HG03066 (cell line): ENCODE data around the gene DEGS2.

Experiments used
- ATAC-seq: cut with Tn5 transposase; IDR thresholded peaks from one replicate; pipeline ENCODE4 v1.9.1; 2021; ENCODE audit warnings: low read depth; ENCODE audit not compliant: unreplicated experiment

Gene DEGS2

DNA sequence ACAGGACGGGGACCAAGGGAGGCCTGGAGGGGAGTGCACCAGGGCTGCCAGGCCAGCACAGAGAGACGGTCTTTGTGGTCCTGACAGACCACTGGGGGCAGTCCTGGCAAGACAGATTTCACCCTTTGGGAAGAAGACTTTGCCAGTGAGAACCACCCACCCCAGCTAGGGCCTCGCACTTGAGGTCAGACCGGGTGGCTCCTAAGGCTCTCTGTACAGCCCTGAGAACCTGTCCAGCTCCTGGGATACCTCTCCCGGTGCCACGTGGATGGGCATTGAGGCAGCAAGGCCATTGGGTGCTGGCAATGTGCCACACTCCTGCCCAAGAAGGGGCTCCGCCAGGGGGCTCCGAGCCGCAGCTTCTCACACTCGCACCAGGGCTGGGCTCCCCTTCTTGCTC is 42.4 kb downstream of the DEGS2 start:
- no peak for ATAC-seq

DNA sequence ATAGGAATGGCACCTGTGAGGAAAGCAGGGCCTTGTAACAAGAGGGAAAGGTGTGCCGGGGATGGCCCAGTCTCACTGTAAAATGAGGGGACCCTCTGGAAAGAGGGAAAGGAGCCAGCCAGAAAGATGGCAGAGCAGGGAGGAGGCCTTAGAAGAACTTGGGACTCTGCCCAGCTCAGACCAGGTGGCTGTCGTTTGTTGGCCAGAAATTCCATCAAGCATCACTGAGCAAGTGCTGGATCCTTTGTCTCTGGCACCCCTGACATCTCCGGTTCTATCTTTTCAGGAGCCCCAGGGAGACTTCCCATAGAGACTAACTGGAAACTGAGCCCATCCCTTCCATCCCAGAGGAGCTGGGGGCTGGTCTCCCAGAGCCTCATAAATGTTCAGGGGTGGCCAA is 43.3 kb downstream of the DEGS2 start:
- no peak for ATAC-seq

DNA sequence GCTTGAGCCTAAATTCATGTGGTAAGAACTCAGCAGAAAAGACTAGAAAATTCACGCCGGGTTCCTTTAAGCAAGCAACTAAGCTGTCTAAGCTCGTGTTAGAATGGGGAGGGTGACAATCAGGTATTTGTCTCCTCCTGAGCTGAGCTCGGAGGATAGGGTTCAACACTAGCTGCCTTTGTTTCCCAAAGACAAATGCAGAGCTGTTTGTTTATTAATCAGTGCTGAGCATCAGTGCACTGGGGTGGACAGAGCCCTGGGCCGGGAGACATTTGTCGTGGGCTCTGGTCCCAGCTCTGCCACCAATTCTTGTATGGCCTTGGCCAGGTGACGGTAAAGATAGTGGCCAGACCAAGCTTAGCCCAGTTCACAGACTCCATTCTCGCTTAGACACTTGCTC is 43.7 kb downstream of the DEGS2 start:
- no peak for ATAC-seq

DNA sequence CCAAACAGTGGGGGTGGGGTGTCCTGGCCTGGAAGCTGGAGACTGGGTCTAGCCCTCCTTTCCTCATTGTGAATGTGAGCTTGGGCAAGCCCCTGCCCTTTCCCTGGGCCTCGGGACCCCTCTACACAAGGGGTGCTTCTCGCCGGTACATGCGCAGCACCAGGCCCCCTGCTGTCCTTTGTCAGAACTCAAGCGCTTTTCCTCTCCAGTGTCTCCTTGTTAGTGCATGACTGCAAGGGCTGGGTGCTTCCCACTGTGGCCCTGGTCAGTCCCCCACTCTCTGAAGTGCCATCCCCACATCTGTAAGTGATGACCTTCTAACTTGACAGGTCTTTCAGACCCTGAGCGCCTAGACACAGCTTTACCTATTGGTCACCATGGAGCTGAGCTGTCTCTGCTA is 44.2 kb downstream of the DEGS2 start:
- no peak for ATAC-seq

DNA sequence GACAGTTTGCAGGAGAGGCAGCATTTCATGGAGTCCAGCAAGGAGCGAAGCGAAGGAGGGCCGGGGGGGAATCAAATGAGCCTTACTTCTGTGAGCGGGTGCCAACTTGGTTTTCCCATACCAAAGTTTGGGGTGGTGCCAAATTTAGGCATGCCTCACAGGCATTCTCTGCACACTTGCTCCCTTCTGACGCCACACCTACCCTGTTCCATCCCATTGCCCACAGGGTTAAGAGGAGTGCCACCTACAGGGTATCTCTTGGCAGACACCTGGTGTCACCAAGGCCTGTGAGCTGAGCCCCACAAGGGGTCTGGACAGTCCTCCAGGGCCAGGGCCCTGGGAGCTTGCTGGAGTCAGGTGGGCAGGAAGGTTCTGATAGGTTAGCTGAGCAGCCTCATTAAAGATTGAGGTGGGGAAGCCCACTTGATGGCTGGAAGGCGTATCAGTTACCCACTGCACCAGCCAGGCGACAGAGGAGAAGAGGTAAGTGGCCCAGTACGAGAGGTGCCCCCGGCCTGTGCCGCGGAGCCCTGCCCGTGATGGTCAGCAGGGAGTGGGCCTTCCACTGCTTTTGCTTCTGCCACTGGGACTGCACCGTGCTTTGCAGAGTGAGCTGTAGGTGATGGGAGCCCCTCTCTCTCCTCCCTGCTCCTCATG is 45.2 kb downstream of the DEGS2 start:
- ATAC-seq, result no peak

DNA sequence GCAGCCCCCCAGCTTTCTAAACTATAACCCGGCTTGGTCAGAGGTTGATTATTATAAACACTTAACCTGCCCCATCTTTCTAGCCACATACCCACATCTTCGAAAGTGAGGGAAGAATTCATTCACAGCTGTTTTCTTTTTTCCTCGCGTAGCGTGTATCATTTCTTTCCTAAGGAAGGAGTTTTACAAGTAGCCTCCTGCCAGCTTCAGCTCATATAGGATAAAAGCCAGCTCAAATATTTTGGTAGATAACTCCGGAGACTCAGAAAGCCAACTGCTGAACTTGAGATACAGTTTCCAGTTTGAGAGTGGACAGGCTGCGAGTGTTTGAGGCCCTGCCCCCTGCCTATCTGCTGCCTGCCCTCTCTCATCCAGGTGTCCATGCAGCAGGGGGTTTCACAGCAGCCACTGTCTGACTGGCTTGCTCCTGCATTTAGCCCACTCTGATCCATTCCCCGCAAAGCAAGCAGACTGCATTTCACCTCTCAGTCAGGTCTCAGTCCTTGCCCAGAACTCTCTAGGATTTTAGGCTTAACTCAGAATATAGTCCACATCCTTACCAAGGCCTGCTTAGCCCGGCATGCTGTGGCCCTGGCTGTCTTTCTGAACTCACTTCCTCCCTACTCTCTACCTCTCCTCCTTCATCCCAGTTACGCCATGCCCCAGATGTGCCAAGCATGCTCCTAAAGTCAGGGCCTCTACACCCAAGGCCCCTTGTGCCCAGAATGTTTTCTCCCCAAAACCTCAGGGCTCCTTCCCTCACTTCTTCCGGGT is 47.3 kb downstream of the DEGS2 start:
- ATAC-seq, result no peak

DNA sequence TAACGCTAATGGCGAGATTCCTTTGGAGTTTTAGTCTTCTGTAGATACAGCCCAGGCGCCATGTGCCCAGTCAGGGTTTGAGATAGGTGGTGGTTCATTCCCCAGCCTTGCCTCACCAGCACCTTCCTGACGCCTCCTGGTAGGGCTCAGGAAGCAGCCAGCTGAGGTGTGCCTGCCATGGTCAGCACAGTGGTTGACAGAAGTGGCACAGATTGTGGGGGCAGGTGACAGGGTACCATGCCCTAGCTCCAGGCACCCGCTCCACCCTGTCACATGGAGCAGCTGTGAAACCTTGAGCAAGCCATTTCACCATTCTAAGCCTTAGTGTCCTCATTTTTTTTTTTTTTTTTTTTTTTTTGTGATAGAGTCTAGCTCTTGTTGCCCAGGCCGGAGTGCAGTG is 48.6 kb downstream of the DEGS2 start:
- no peak for ATAC-seq

DNA sequence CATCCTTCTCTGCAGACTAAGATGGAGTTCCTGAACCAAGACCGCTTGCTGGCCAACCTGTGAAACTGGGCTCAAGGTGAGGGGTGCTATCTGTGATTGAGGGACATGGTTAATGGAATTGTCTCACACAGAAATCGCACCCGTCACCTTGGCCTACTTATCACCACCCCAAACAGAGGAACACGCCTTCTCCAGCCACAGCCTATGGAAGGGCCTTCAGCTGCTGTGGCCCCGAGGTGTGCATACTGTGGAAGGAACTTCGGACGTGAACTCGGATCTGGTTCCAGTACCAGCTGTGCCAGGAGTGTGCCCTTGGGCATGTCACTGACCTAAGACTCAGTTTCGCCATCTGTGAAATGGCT is 49.9 kb downstream of the DEGS2 start:
- ATAC-seq, result no peak

DNA sequence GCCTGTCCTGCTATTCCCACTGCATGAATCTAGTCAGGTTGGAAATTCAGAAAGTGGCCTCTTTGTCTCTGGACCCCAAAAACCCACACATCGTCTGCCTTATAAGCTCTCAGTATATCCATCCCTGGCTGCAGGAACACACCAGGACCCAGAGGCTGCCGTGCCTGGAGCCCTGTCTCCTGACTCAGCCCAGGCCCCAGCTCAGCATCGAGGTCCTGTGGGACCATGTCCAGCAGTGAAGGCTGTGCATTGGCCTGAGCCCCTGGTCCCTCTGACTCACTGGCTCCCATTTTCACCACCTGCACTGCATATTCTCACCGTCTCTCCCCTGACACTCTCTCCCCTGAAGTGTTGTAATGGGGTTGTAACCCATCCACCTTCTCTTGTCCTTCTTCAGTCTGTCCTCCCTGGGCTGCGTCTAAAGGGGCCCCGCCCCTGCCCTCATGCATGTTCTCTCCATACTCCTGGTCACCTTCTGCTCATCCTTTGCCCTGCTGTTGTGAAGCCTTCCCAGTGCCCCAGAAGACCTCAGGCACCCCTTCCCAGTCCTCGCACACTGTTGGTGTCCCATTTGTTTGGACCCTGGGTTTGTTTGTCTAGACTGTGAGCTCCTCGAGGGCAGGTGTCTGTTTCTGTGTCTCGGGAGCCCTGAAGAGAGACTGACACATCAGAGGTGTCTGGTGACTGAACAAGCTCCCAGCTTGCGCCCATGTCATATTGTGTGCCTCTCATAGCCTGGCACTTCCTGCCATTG is 50.4 kb downstream of the DEGS2 start:
- ATAC-seq, result no peak

DNA sequence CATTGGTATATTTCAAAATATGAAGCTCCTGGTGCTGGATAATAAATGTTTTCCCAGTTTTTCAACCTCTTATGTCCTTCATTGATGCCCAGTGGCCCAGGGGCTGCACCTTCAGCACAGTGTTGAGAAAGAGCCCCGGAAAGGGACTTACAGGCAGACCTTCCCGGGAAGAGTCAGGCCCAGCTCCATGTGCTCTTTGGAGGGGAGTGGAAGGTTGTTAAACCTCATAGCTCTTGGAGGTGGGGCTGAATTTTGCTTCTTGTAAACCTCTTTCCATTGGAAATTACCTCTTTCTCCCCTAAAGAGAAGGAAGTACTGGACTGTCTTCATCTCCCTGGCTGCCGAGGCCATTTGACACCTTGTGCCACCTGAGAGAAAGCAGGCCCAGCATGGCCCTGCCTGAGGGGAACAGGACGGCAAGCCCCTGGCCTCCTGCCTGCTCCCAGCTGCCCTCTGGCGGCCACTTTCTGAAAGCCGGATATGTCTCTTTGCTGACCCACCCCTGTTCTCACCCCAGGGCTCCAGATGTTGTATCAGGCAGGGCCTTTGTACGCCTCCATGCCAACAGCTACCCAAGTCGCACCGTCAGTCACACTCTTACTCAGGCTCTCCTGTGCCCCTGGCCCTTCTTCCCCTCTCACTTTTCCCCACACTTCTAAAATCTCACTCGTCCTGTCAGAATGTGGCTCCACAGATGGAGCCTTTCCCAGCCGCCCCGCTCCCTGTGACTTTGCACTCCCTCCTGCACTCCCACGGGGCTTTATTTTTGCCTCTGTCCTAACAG is 51.2 kb downstream of the DEGS2 start:
- peak; percentile 79 for ATAC-seq

DNA sequence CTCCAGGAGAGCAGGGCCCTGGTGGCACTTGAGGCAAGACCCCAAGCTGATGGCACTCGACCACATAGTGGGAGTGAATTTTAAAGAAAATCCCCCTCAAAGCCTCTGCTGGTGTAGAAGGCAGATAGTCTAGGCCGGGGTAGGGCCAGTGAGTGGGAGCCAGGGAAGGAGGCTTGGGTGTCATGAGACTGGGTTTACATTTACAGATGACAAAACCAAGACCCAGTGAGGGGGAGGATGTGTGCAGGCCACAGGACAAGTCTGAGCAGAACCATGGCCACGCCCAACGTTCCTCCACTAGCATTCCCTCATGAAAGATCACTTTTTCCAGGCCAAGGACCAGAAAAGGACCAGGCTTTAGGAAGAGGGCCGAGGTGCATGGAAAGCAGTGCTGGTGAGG is 52.2 kb downstream of the DEGS2 start:
- ATAC-seq, result no peak

DNA sequence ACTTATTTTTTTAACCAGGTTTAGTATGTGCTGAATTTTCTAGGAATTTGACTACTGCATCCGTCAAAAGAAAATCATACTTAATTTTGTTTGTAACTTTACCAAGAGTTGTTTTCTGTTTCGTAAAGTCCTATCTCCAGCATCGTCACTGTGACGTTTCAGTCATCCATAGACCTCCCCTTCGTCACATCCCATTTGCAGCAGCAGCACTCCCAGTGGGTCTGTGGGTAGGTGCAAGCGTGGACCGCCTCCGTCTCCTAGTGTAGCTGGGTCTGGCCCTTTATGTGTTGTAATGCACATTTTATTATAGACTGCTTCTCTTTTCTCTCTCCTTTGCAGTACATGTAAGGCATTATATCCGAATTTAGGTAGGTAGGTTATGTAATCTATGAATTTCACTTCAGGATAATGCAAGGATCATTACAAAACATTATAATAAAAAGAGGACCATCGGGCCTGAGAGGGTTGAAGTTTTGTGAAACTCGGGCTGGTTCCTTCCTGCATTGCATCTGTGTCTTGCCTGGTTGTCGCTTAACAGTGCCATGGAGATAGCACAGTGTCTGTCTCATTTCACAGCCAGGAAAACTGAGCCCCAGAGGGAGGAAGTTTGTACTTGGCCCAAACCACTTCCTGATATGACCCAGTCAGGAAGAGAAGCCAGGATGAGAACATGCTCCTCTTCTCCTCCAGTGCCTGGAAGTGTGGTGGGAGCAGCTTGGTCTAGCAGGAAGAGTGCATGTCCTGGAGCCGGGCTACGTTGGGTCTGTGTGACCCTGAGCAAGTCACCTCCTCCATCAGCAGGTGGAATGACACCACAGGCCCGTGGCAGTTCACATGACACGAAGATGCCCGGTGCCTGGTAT is 53.0 kb downstream of the DEGS2 start:
- no peak for ATAC-seq

DNA sequence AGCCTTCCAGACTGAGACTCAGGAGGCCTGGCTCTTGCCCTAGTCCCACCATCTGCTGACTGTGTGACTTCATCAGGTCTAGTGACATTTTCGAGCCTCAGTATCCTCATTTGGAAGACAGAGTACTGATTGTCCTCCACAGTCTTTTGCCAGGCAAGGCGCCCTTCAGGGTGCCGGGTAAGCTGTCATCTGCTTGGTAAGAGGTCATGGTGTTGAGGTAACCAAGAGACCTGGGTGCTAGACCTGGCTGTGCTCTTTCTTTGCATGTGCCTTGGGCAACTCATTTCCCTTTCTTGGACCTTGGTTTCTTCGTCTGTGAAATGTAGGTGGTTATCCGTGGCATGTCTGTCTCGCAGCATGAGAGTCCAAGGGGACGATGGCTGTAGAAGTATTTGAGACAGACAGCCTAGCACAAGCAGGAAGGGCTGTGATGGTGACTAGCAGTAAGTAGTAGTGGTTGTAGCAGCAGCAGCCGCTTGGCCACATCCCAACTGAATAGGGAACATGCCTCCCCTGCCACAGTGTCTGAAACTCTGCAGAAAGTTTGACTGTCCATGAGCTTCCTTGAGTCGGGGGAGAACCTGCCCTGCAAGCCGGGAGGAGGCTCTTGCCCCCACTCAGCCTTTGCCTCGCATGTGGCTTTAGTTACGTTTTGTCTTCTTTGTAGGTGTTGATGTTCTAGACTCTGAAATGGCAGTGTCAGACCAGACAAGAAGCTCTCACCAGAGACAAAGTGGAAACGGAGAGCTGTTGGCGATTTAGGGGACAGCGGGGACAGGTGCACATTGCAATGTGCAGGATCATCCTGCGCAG is 53.9 kb downstream of the DEGS2 start:
- ATAC-seq, result no peak

DNA sequence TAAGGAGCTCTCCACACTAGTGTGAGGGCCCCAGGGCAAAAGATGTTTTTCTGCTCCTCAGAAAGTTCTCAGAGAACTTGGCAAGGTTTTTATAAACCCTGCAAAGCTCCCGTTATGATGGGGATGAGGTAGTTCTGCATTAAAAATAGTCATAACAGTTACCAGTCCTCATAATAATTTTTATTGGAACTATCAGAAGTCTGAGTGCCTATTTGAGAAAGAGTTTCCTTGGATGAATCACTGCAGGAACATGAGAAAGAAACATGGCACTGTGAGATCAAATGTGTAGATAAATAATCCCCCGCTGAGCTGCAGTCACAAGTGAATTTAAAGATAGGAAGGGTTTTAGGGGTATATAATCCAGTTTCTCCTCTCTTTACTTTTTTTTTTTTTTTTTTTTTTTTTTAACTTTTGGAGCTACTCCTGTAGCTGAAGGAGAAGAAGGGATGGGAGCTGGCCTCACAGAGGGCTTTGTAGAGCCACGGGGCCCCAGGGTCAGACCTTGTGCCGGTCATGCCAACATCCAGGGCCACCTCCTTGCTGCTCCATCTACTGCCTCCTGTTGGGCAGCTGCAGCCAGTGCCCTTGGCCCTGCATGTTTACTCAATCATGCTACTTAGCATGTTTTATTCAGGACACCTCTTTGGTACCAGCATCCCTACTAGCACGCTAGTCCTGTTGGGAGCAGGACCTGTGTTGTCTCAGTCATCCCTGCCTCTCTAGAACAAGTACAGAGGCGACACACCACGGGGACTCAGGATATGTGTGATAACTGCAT is 54.7 kb downstream of the DEGS2 start:
- no peak for ATAC-seq

DNA sequence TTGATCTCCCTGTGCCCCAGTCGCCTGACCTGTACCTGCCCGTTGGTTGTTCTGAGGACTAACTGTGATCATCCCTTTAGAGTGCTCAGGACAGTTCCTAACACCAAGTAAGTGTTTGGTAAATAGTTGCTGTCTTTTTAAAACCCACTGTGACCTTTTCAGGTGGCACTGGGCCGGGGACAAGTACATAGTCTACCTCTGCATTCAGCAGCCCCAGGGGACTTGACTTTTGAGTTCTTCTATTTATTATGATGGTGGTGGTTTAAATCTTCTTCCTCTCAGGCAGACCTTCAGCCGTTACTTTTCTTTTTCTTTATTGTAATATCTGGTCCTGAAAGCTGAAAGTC is 55.5 kb downstream of the DEGS2 start:
- ATAC-seq, result no peak

DNA sequence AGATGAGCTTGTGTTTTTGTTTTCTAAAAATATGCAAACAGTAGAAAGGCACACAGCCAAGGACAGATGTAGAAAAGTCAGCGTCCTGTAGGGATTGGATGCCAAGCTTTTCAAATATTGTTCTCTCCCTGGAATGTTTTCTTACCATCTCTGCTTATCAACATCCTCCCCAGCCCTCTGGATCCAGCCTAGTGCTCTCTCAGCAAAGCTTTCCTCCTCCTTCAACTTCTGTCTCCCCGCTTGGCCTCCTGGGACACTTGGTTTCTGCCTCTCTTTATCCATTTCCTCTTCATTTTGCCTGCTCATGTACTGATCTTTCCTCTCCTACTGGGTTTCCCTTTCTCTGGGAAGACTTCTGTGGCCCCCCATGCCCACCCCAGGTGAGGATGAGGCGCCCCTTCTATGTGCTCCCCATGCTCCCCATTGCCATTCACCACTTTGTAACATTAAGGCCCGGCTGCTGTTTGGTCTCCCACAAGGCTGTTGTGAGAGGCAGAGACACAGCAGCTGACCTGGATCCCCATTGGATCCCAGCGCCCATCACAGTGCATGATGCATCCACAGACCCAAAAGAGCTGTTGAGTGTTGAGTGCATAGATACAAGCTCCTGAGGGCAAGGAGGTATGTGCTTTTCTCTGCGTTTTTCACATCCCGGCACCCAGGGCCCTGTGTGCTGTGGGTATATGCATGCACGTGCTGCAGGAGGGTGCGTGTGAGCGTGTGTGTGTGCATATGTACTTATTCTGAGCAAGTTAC is 56.0 kb downstream of the DEGS2 start:
- no peak for ATAC-seq

DNA sequence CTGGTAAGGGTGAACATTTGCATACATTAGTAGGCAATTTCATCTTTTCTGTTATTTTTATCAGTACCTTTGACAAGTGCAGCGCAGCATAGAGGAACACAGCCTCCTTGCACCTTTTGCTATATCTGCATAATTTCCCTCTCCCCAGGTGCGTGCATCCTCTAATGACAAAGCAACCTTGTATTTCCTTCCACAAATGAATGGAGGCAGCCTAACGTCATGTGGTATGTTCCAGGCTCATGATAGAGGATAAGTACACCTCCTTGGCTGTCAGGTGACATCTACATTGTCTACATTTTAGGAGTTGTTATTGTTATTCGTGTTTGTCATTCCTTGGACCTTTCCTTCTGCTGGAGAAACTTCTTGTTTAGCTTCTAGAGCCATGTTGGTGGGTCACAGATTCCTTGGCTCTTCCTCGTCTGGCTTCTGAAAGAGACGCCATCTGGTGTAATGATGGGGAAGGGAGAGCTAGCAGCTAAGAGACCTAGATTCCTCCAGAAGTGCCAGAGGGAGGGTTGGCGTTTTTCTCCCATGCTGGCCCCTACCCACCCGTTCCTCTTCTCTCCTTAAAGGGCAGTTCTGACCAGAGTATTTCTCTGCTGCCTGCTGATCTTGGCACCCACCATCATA is 57.2 kb downstream of the DEGS2 start:
- no peak for ATAC-seq
